SK-N-SH (cell line): ENCODE data around the gene RAB20. TPM values are rescaled to one million over a fixed set of nuclear protein-coding genes. Genes with fewer than 3 reads are reported as not detected.

Experiments
- CTCF ChIA-PET: fragments of 300-600, 350-600 bp; formaldehyde crosslinking; extraction: SDS; loops from one replicate; lab custom pipeline; 2021; lab: Yijun Ruan, JAX
- POLR2A ChIA-PET: fragments of 350-600 bp; sonication (Branson Sonifier 250); formaldehyde crosslinking; extraction: SDS; loops from one replicate; lab custom pipeline; 2020; ENCODE audit warnings: antibody characterized with exemption, inconsistent platforms; lab: Yijun Ruan, JAX
- DNase-seq: peaks from one replicate; pipeline ENCODE4 v3.0.0; 2012
- H2AFZ ChIP-seq: fragments of 200-600 bp; sonication (generic); 2 replicates; pipeline ENCODE4 v1.8.1; 2016; ENCODE audit warnings: antibody characterized with exemption, mild to moderate bottlenecking, low read depth
- H3F3A ChIP-seq: fragments of 200-600 bp; sonication (generic); replicated peaks from 2 replicates; pipeline ENCODE3; 2016; ENCODE audit warnings: antibody characterized with exemption, mild to moderate bottlenecking; ENCODE audit not compliant: insufficient read depth
- H3K27ac ChIP-seq, 2 experiments: fragments of 200-500 bp in 1 of 2; fragments of 200-600 bp in 1 of 2; sonication (Bioruptor generic) in 1 of 2; sonication (generic), shearing (Covaris generic) in 1 of 2; 2 replicates each; pipeline versions ENCODE4 v1.5.1 to v1.6.1; 2014 to 2016; ENCODE audit warnings: low read depth in 2 of 2, inconsistent platforms in 1 of 2, low read length in 1 of 2, mild to moderate bottlenecking in 1 of 2, mixed read lengths in 1 of 2
- H3K27me3 ChIP-seq: fragments of 200-600 bp; sonication (generic), shearing (Covaris generic); 2 replicates; pipeline ENCODE4 v1.6.1; 2016; ENCODE audit warnings: mixed run types; ENCODE audit not compliant: insufficient read depth
- H3K36me3 ChIP-seq, 2 experiments: fragments of 200-500 bp in 1 of 2; fragments of 200-600 bp in 1 of 2; sonication (Bioruptor generic) in 1 of 2; sonication (generic) in 1 of 2; replicated peaks in 1 of 2; 2 replicates each; pipeline versions ENCODE3 to v1.5.1; 2014 to 2016; ENCODE audit warnings: low read length in 1 of 2, mild to moderate bottlenecking in 1 of 2; ENCODE audit not compliant: insufficient read depth in 2 of 2, control insufficient read depth in 1 of 2
- H3K4me1 ChIP-seq, 2 experiments: fragments of 200-500 bp in 1 of 2; fragments of 200-600 bp in 1 of 2; sonication (Bioruptor generic) in 1 of 2; sonication (generic), shearing (Covaris generic) in 1 of 2; 2 replicates each; pipeline versions ENCODE4 v1.5.1 to v1.6.1; 2014 to 2016; ENCODE audit warnings: low read depth in 1 of 2, low read length in 1 of 2, mixed run types in 1 of 2; ENCODE audit not compliant: insufficient read depth in 2 of 2, control insufficient read depth in 1 of 2
- H3K4me2 ChIP-seq: fragments of 200-600 bp; sonication (generic), shearing (Covaris generic); 2 replicates; pipeline ENCODE4 v1.6.1; 2017; ENCODE audit warnings: mixed run types
- H3K4me3 ChIP-seq, 2 experiments: fragments of 200-500 bp in 1 of 2; fragments of 200-600 bp in 1 of 2; sonication (Bioruptor generic) in 1 of 2; sonication (generic), shearing (Covaris generic) in 1 of 2; 2 replicates each; pipeline versions ENCODE4 v1.5.1 to v1.8.1; 2014 to 2016; ENCODE audit warnings: low read depth in 2 of 2, inconsistent platforms in 1 of 2, low read length in 1 of 2, mild to moderate bottlenecking in 1 of 2, mixed read lengths in 1 of 2, moderate library complexity in 1 of 2
- H3K79me2 ChIP-seq: fragments of 200-600 bp; sonication (generic); 2 replicates; pipeline ENCODE4 v1.8.1; 2017; ENCODE audit warnings: mild to moderate bottlenecking; ENCODE audit not compliant: insufficient read depth
- H3K9ac ChIP-seq: fragments of 200-600 bp; sonication (generic); 2 replicates; pipeline ENCODE4 v1.6.1; 2017; ENCODE audit warnings: mixed run types
- H3K9me2 ChIP-seq: fragments of 200-600 bp; sonication (generic); 2 replicates; pipeline ENCODE4 v1.6.1; 2017; ENCODE audit warnings: mixed run types
- H3K9me3 ChIP-seq: fragments of 200-600 bp; sonication (generic); 2 replicates; pipeline ENCODE4 v1.6.1; 2017; ENCODE audit warnings: mixed run types, mild to moderate bottlenecking, moderate library complexity
- H4K20me1 ChIP-seq: fragments of 200-600 bp; sonication (generic); 2 replicates; pipeline ENCODE4 v1.6.1; 2017; ENCODE audit warnings: mild to moderate bottlenecking, mixed run types; ENCODE audit not compliant: insufficient read depth
- CTCF ChIP-seq: fragments of 200-600 bp; sonication (generic); IDR thresholded peaks from 2 replicates; pipeline ENCODE4 v1.6.1; 2017; ENCODE audit warnings: antibody characterized with exemption, mild to moderate bottlenecking, moderate library complexity
- EZH2phosphoT487 ChIP-seq: fragments of 200-600 bp; sonication (generic); IDR thresholded peaks from 2 replicates; pipeline ENCODE4 v1.6.1; 2017; ENCODE audit warnings: low read depth, mixed run types, mild to moderate bottlenecking, antibody characterized with exemption, moderate library complexity, borderline replicate concordance
- FOSL2 ChIP-seq: IDR thresholded peaks from 2 replicates; pipeline ENCODE4 v1.4.0; 2012; ENCODE audit warnings: low read depth, mild to moderate bottlenecking, moderate library complexity, borderline replicate concordance
- FOXJ3 ChIP-seq: sonication (generic); formaldehyde crosslinking; IDR thresholded peaks from 2 replicates; pipeline ENCODE4 v1.5.1; 2020; ENCODE audit warnings: mild to moderate bottlenecking, missing genetic modification reagents
- FOXM1 ChIP-seq: IDR thresholded peaks from 2 replicates; pipeline ENCODE4 v1.4.0; 2012; ENCODE audit warnings: low read depth, mild to moderate bottlenecking
- GABPA ChIP-seq: IDR thresholded peaks from 2 replicates; pipeline ENCODE4 v1.4.0; 2012; ENCODE audit warnings: low read depth, mild to moderate bottlenecking
- GATA2 ChIP-seq: sonication (generic); formaldehyde crosslinking; IDR thresholded peaks from 2 replicates; pipeline ENCODE4 v1.5.0; 2020; ENCODE audit warnings: mild to moderate bottlenecking, missing genetic modification reagents
- JUND ChIP-seq: IDR thresholded peaks from 2 replicates; pipeline ENCODE4 v1.4.0; 2012
- MEF2A ChIP-seq: IDR thresholded peaks from 2 replicates; pipeline ENCODE4 v1.4.0; 2012; ENCODE audit warnings: low read depth, borderline replicate concordance
- MXI1 ChIP-seq: IDR thresholded peaks from 2 replicates; pipeline ENCODE4 v1.6.1; 2012; ENCODE audit warnings: mild to moderate bottlenecking, low read depth, low read length, improper control_type of control experiment
- NFIC ChIP-seq: IDR thresholded peaks from 2 replicates; pipeline ENCODE4 v1.4.0; 2012; ENCODE audit warnings: borderline replicate concordance
- NRF1 ChIP-seq: IDR thresholded peaks from 2 replicates; pipeline ENCODE4 v1.6.1; 2012; ENCODE audit warnings: low read depth, mild to moderate bottlenecking, low read length
- PBX3 ChIP-seq: IDR thresholded peaks from 2 replicates; pipeline ENCODE4; 2012
- POLR2AphosphoS5 ChIP-seq: IDR thresholded peaks from 2 replicates; pipeline ENCODE4 v1.6.1; 2012; ENCODE audit warnings: low read depth, low read length
- REST ChIP-seq: IDR thresholded peaks from 2 replicates; pipeline ENCODE4 v1.6.1; 2012; ENCODE audit warnings: mild to moderate bottlenecking, low read depth, low read length, moderate library complexity
- RXRA ChIP-seq: IDR thresholded peaks from 2 replicates; pipeline ENCODE4 v1.4.0; 2012; ENCODE audit warnings: low read depth, mild to moderate bottlenecking, borderline replicate concordance
- SMC3 ChIP-seq: IDR thresholded peaks from 2 replicates; pipeline ENCODE4 v1.6.1; 2012; ENCODE audit warnings: low read depth, low read length, improper control_type of control experiment
- TAF1 ChIP-seq: IDR thresholded peaks from 2 replicates; pipeline ENCODE4 v1.6.1; 2012; ENCODE audit warnings: low read depth, mild to moderate bottlenecking, low read length, moderate library complexity, borderline replicate concordance
- ZBTB33 ChIP-seq: IDR thresholded peaks from 2 replicates; pipeline ENCODE4 v1.4.0; 2012; ENCODE audit warnings: low read depth, borderline replicate concordance
- WGBS: methylation state at CpG from one replicate; pipeline ENCODE4 v1.1.6; 2017; ENCODE audit warnings: low lambda C conversion rate; 5-methylcytosine and 5-hydroxymethylcytosine counted together
- polyA plus RNA-seq, 3 experiments: library from polyadenylated mRNA; depleted of rRNA; stranded (reverse); fragments of >200 nt; gene quantifications; 2 replicates each; pipeline ENCODE4 v1.2.3, GENCODE V29; 2012

RAB20 gene
- polyA plus RNA-seq, 1 of the 3 experiments (the other 2 are of a cell fraction), result 5.2 TPM

- Histone ChIP-seq H3F3A (peaks cover 15% of the 10 kb centered on the region), H3K4me2 (no peak overlapping the region), H4K20me1 (no peaks in the 10 kb centered on the region), H3K4me3 (no peak overlapping the region), H3K79me2 (no peaks in the 10 kb centered on the region), H3K27me3 (no peaks in the 10 kb centered on the region), H3K27ac (no peak overlapping the region), H3K4me1 (peaks cover 0 to 7% of the 10 kb centered on the region in 2 experiments; a peak in 1 of 4 replicates), H3K9me3 (no peaks in the 10 kb centered on the region), H3K9ac (no peak overlapping the region), H2AFZ (no peak overlapping the region), H3K9me2 (no peaks in the 10 kb centered on the region), H3K36me3 (no peaks in the 10 kb centered on the region)
- ChIA-PET POLR2A (no interaction called here), CTCF (interaction anchor here (1.2 kb wide), 1 partner anchor 108 kb away, joined by 3 read pairs; no protein-coding TSS in a partner anchor)
- 94% methylated on average over 9 of the region's 9 CpGs for WGBS
- no peak for TF ChIP-seq FOXM1
- no peak for TF ChIP-seq GATA2 (CRISPR knock-in tag)
- TF ChIP-seq POLR2AphosphoS5, result no peak
- TF ChIP-seq JUND, result no peak
- no peak for TF ChIP-seq CTCF
- TF ChIP-seq MEF2A, result no peak
- DNase-seq, result no peak
Measured at GRCh38 chr13:110563463-110563774, 1.9 kb upstream of the RAB20 start.

- Histone ChIP-seq H3K27me3 (no peaks in the 10 kb centered on the region), H3K9ac (no peak overlapping the region), H3K79me2 (no peaks in the 10 kb centered on the region), H3K4me1 (peaks cover 0 to 7% of the 10 kb centered on the region in 2 experiments; a peak in 1 of 4 replicates), H3K36me3 (no peaks in the 10 kb centered on the region), H3K9me2 (no peaks in the 10 kb centered on the region), H3K9me3 (no peaks in the 10 kb centered on the region), H3F3A (peaks cover 15% of the 10 kb centered on the region), H3K4me3 (peak overlapping the region in 1 of 2 experiments; percentile 66; a peak in 2 of 4 replicates), H4K20me1 (no peaks in the 10 kb centered on the region), H3K4me2 (peak overlapping the region; percentile 84), H2AFZ (no peak overlapping the region), H3K27ac (no peak overlapping the region)
- WGBS, result 96% methylated on average over 17 of the region's 17 CpGs
- ChIA-PET POLR2A (no interaction called here), CTCF (interaction anchor here (1.2 kb wide), 1 partner anchor 31 kb away, joined by 4 read pairs; no protein-coding TSS in a partner anchor)
- DNase-seq, result no peak
- no peak for TF ChIP-seq RXRA
- no peak for TF ChIP-seq REST
- TF ChIP-seq TAF1, result no peak
- no peak for TF ChIP-seq ZBTB33
- TF ChIP-seq NRF1, result no peak
- TF ChIP-seq NFIC, result no peak
- no peak for TF ChIP-seq EZH2phosphoT487
- no peak for TF ChIP-seq MXI1
- no peak for TF ChIP-seq GABPA
- no peak for TF ChIP-seq PBX3
- no peak for TF ChIP-seq FOSL2
- no peak for TF ChIP-seq FOXJ3 (CRISPR knock-in tag)
- TF ChIP-seq SMC3, result no peak
- no peak for TF ChIP-seq GATA2 (CRISPR knock-in tag)
Measured at GRCh38 chr13:110562696-110563462, 1.4 kb upstream of the RAB20 start.
